HCT116 (cell line): Measurements from ENCODE around the gene KCNQ1OT1.

ENCODE experiments used
- ATF3 ChIP-seq: IDR thresholded peaks from 2 replicates; pipeline ENCODE4 v1.6.1; 2012
- CBX3 ChIP-seq: IDR thresholded peaks from 2 replicates; pipeline ENCODE4 v1.6.1; 2012; ENCODE audit warnings: low read depth
- CTCF ChIP-seq, 3 experiments: fragments of 200-600 bp in 1 of 3; sonication (generic) in 1 of 3; IDR thresholded peaks in 2 of 3; conservative IDR thresholded peaks in 1 of 3; 2 replicates each; pipeline ENCODE4 v1.5.1; 2012 to 2017; ENCODE audit warnings: low read depth in 2 of 3, low read length in 2 of 3, antibody characterized with exemption in 1 of 3, borderline replicate concordance in 1 of 3, control low read depth in 1 of 3, mild to moderate bottlenecking in 1 of 3, mixed read lengths in 1 of 3, mixed run types in 1 of 3, moderate library complexity in 1 of 3; ENCODE audit not compliant: insufficient read depth in 1 of 3
- POLR2A ChIP-seq: IDR thresholded peaks from 2 replicates; pipeline ENCODE4 v1.7.0; 2011; ENCODE audit warnings: borderline replicate concordance; ENCODE audit not compliant: insufficient read depth, insufficient read length; ENCODE audit errors: extremely low read depth
- SP1 ChIP-seq: IDR thresholded peaks from 2 replicates; pipeline ENCODE4 v1.6.1; 2012; ENCODE audit warnings: low read depth
- ZFX ChIP-seq: fragments of 450-650 bp; IDR thresholded peaks from 2 replicates; pipeline ENCODE4 v1.6.1; 2017

GRCh38 chr11:2593393-2593950 lies 106.3 kb downstream of the KCNQ1OT1 start:
- no peak for TF ChIP-seq POLR2A
- TF ChIP-seq CTCF (IDR thresholded peaks at IDR 0.05 in 2 of 3, conservative IDR thresholded peaks at IDR 0.05 in 1 of 3; ENCODE audit: borderline replicate concordance in 1 of 3, insufficient read depth in 1 of 3, low read depth in 2 of 3, low read length in 2 of 3) = no peak
- TF ChIP-seq ATF3 = no peak
- TF ChIP-seq CBX3 = no peak
- TF ChIP-seq SP1 = no peak
- no peak for TF ChIP-seq ZFX
